Pons (tissue), 1 donor: ENCODE results near the gene DNAJB8.
A peak's percentile ranks its signal among the peaks of the same experiment; 100 is the strongest.

Experiments
- DNase-seq: peaks from one replicate; pipeline ENCODE4 v3.0.0-alpha.2; 2016; ENCODE audit warnings: low spot score

The DNAJB8 gene

GRCh38 chr3:128482666-128483656 lies 16.3 kb upstream of the DNAJB8 start:
- DNase-seq: peak; percentile 23

GRCh38 chr3:128482175-128482574 lies 15.5 kb upstream of the DNAJB8 start:
- DNase-seq: no peak

- no peak for DNase-seq
Measured at GRCh38 chr3:128481438-128481942, 14.8 kb upstream of the DNAJB8 start.

GRCh38 chr3:128480717-128481437 lies 14.2 kb upstream of the DNAJB8 start:
- no peak for DNase-seq

GRCh38 chr3:128480278-128480677 lies 13.6 kb upstream of the DNAJB8 start:
- no peak for DNase-seq

GRCh38 chr3:128479558-128480086 lies 12.9 kb upstream of the DNAJB8 start:
- DNase-seq: no peak

- no peak for DNase-seq
Measured at GRCh38 chr3:128478576-128479506, 12.2 kb upstream of the DNAJB8 start.

GRCh38 chr3:128476659-128477058 lies 10.0 kb upstream of the DNAJB8 start:
- no peak for DNase-seq

- no peak for DNase-seq
Measured at GRCh38 chr3:128475355-128475754, 8.7 kb upstream of the DNAJB8 start.

GRCh38 chr3:128473737-128474136 lies 7.0 kb upstream of the DNAJB8 start:
- no peak for DNase-seq

GRCh38 chr3:128473180-128473519 lies 6.5 kb upstream of the DNAJB8 start:
- no peak for DNase-seq

GRCh38 chr3:128472449-128473179 lies 5.9 kb upstream of the DNAJB8 start:
- DNase-seq: no peak

GRCh38 chr3:128471720-128472119 lies 5.0 kb upstream of the DNAJB8 start:
- DNase-seq: no peak

GRCh38 chr3:128471110-128471509 lies 4.4 kb upstream of the DNAJB8 start:
- no peak for DNase-seq

GRCh38 chr3:128470134-128470899 lies 3.6 kb upstream of the DNAJB8 start:
- no peak for DNase-seq

GRCh38 chr3:128469556-128469955 lies 2.9 kb upstream of the DNAJB8 start:
- DNase-seq: no peak

GRCh38 chr3:128468791-128469527 lies 2.3 kb upstream of the DNAJB8 start:
- no peak for DNase-seq

GRCh38 chr3:128468285-128468790 lies 1.6 kb upstream of the DNAJB8 start:
- DNase-seq: no peak

- no peak for DNase-seq
Measured at GRCh38 chr3:128464702-128465101, 2.0 kb downstream of the DNAJB8 start.
